HG02938 (cell line): ENCODE data around the gene LNPK.
"Not testable (repeated sequence)": the region's sequence is repeated elsewhere in the genome, so short reads cannot be mapped to it uniquely, and the experiment has no call there.

Experiments
- ATAC-seq: cut with Tn5 transposase; IDR thresholded peaks from one replicate; pipeline ENCODE4 v1.9.1; 2021; ENCODE audit warnings: mild to moderate bottlenecking, moderate library complexity; ENCODE audit not compliant: unreplicated experiment

LNPK gene

DNA sequence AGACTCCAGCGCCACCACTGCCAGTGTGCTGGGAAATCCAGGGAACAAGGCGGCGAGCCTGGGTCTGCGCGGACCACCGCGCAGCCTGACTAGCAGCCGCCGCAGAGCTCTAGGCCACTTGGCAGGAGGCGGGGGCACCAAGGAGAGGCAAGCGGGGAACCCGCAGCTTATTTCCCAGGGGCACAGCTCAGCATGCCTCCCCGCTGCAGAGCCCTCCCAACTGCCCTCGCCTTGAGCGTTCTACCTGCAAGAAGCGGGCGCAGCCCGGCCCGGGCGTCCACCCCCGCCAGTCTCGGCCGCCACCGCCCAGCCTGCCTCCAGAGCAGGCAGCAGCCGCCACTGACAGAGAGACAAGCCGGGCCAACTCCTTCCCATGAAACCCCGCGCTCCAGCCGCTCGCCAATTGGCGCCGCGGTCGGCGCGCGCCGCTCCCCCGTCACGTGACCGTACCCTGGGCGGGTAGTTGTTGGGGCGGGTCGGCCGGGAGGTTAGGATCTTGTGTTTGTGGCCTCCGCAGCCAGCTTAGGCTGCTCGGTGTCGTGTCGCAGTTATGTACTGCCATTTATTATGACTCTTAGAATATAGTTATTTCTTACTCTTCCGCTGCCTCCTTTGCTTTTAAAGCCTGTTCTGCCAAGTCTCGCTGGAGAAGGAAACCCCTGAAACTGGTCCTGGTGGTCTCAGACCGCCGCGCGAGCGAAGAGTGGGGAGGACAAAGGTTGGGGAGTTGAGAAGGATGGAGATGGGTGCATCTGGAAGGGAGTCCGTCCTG lies at the start of gene LNPK:
LNPK (minus strand) TSS at position 352 of the 772 bp plus-strand sequence. CDS start 6,683 bp downstream, outside the sequence.
- ATAC-seq = peak; percentile 88

GRCh38 chr2:176039375-176039774 lies 37.3 kb upstream of the LNPK start:
- no peak for ATAC-seq

DNA sequence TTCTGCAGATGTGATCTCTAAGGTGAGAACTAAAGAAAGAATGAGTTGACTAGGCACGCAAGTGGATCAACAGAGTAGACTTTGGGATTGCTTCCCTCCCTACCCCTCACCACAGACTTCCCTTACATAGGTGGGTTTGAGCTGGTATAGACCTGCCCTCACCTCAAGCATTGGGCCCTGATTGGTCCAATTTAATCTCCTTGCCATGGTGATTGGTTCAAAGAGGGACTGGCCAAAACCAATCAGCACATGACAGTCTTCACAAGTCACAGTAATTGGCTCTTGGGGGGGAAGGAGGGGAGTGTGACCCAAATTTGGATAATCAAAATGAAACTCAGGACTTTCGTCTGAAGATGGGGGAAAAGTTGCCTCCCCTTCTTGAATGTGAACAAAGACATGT lies 36.6 kb upstream of the LNPK start:
- no peak for ATAC-seq

GRCh38 chr2:176035013-176035691 lies 33.1 kb upstream of the LNPK start:
- ATAC-seq = no peak

DNA sequence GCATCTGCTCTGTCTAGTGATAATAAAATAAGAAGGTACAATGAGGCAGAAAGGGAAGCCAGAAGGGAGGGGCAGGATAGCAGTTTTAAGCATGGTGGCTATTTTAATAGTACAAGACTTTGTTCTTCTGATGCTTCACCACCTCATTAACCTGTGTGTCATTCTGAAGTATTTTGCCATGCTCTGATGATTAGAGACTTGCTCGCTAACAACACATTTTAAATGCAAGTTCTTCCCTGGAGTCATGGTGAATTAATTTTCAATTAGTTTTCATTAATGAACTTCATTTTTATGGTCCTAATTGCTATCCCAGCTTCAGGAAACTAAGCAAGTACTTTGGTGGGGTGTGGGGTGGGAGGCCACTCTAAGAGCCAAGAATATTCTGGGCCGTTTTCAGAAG lies 25.7 kb upstream of the LNPK start:
- no peak for ATAC-seq

GRCh38 chr2:176025932-176026331 lies 23.9 kb upstream of the LNPK start:
- ATAC-seq = no peak

DNA sequence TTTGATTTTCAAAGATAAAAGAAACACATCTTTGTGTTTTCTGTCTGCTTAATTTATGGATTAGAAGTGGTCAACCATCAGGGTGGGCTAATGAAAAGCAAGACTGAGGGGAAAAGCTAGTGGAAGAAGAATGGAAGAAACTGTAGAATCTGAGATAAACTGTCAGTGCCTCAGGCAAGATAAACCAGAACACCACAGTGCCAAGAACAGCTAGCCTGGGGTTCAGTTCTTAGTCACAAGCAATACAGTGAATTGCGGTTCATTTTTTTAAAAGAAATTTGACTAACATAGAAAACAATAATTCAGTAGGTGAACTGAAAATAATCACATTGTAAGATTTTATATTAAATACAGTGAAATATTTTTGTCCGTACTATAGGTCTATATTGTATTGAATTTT lies 22.0 kb upstream of the LNPK start:
- no peak for ATAC-seq

GRCh38 chr2:176022048-176022447 lies 20.0 kb upstream of the LNPK start:
- no peak for ATAC-seq

GRCh38 chr2:176020400-176020799 lies 18.3 kb upstream of the LNPK start:
- ATAC-seq = no peak

GRCh38 chr2:176018708-176019107 lies 16.6 kb upstream of the LNPK start:
- ATAC-seq = no peak

DNA sequence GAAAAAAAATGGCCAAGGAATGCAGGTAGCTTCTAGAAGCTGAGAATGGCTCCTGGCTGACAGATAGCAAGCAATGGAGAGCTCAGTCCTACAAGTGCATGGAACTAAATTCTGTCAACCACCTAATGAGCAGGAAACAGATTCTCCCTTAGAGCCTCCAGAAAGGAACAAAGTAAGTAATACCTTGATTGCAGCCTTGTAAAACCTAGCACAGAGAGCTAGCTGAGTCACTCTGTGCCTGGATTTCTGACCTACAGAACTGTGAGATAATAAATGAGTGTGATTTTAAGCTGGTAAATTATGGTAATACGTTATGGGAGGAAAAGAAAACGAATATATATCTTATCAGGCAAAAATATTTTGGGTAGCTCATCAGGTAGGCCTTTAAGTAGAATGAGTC lies 7.4 kb upstream of the LNPK start:
- ATAC-seq = no peak

DNA sequence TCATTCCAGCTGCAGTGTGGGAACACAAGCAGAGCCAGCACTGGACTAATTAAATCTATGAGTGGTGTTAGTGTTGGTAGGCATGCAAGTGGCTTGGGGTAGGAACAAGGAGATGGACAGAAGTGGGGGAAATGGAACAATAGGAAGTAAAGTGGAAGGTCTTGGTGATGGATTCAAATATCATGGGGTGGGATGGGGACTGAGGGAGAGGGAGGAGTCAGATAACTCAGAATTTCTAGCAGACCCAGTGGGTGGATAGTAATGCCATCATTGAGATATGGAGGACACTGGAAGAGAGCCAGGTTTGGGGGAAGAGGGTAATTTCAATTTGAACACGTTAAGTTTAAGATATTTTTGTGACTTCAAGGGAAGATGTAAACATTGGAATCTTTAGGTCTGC lies 2.9 kb upstream of the LNPK start:
- no peak for ATAC-seq

DNA sequence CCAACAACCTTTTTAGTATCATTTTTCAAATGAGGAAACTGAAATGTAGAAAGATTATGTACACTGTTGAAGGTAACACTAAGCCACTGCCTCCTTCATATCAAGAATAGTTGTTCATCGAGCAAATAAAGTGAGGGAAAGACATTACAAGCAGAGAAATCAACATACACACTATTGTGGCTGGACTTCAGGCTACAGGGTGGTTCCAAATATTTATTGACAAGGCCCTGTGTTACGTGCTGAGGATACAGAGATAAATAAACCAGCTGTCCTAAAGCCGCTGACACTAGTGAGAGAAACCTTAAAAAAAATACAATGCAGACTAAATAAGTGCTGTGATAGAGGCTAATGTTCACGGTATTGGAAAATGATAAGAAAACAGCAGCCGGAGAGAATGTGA lies 1.9 kb upstream of the LNPK start:
- no peak for ATAC-seq

DNA sequence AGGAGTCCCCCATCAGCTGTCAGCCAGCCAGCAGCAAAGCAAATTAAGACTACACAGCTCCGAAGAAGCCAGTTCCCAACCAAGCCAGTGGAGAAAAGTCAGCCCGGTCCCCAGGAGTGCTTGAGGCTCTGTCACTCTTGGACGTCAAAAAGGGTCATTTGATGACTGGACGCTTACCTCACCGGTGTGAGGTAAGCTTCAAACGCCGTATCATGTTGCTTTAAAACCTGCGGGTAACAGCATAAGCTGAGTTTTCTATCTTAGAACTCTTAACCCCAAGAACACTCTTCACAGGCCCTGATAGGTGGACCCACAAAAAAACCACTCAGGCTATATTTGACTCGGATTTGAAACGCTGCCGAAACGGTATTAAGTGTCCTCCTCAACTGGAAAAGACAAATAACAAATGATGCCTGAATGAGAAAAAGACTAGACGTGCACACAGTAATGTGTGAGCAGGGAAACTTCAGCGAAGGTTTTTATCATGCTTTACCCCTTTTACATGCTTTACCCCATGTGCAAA lies 682 bp upstream of the LNPK start:
- ATAC-seq = no peak

GRCh38 chr2:176001281-176001915 lies 669 bp downstream of the LNPK start:
- ATAC-seq = peak; percentile 46

GRCh38 chr2:175999283-175999819 lies 2.7 kb downstream of the LNPK start:
- ATAC-seq = no peak

GRCh38 chr2:175990099-175990498 lies 12.0 kb downstream of the LNPK start:
- no peak for ATAC-seq

- ATAC-seq = not testable (repeated sequence)
These were observed 14.9 kb downstream of the LNPK start for GRCh38 chr2:175987126-175987525.

DNA sequence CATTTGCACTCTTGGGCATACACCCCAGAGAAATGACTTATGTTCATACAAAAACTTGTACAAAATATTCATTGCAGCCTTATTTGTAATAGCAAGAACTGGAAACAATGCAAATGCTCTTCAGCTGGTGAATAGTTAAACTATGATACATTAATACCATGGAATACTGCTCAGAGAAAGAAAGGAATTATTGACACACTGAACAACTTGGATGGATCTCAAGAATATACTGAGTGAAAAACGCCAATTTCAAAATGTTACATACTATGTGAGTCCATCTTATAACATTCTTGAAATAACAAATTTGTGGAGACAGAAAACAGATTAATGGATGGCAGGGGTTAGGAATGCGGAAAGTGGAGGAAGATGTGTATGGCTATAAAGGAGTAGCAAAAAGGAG lies 17.2 kb downstream of the LNPK start:
- ATAC-seq = no peak

GRCh38 chr2:175981551-175981950 lies 20.5 kb downstream of the LNPK start:
- ATAC-seq = no peak

GRCh38 chr2:175976391-175977157 lies 25.5 kb downstream of the LNPK start:
- no peak for ATAC-seq
